Measurements from ENCODE around the gene OR2B6.

- TF ChIP-seq CTCF (IDR thresholded peaks at IDR 0.05 in 8 of 11, conservative IDR thresholded peaks at IDR 0.05 in 3 of 11): no peak
- no peak for TF ChIP-seq POLR2A (IDR thresholded peaks at IDR 0.05)
These were observed 46.6 kb downstream of the OR2B6 start for GRCh38 chr6:28003661-28004060.

Measured in spleen (tissue), 7 donors.